HG03460 (cell line): Measurements from ENCODE around the gene WDCP.
"Not testable (repeated sequence)": the region's sequence is repeated elsewhere in the genome, so short reads cannot be mapped to it uniquely, and the experiment has no call there.

Experiments used
- ATAC-seq: cut with Tn5 transposase; IDR thresholded peaks from one replicate; pipeline ENCODE4 v1.9.1; 2021; ENCODE audit not compliant: unreplicated experiment

The WDCP gene

GRCh38 chr2:24022975-24023575, 24.1 kb downstream of the WDCP start:
- no peak for ATAC-seq

- ATAC-seq, result no peak
These were observed 24.7 kb downstream of the WDCP start for GRCh38 chr2:24022324-24022974.

GRCh38 chr2:24021122-24021998, 25.8 kb downstream of the WDCP start:
- ATAC-seq, result no peak

GRCh38 chr2:24020244-24020643, 26.9 kb downstream of the WDCP start:
- ATAC-seq, result no peak

GRCh38 chr2:24019729-24020128, 27.5 kb downstream of the WDCP start:
- no peak for ATAC-seq

- no peak for ATAC-seq
These were observed 28.9 kb downstream of the WDCP start for GRCh38 chr2:24018241-24018640.

GRCh38 chr2:24017711-24018110, 29.5 kb downstream of the WDCP start:
- ATAC-seq, result no peak

- ATAC-seq, result no peak
These were observed 30.1 kb downstream of the WDCP start for GRCh38 chr2:24016853-24017703.

GRCh38 chr2:24016376-24016761, 30.8 kb downstream of the WDCP start:
- ATAC-seq, result no peak

- ATAC-seq, result no peak
These were observed 31.4 kb downstream of the WDCP start for GRCh38 chr2:24015562-24016375.

- not testable (repeated sequence) for ATAC-seq
These were observed 32.3 kb downstream of the WDCP start for GRCh38 chr2:24014902-24015301.

- ATAC-seq, result no peak
These were observed 34.5 kb downstream of the WDCP start for GRCh38 chr2:24012521-24013188.

GRCh38 chr2:24011250-24012104, 35.7 kb downstream of the WDCP start:
- ATAC-seq, result no peak

- no peak for ATAC-seq
These were observed 36.5 kb downstream of the WDCP start for GRCh38 chr2:24010477-24011249.

- no peak for ATAC-seq
These were observed 37.3 kb downstream of the WDCP start, which contains the start of gene MFSD2B for GRCh38 chr2:24009680-24010476. TSS of gene MFSD2B (plus strand) at chr2:24010085. CDS start at chr2:24010097, 12 bp downstream.

- no peak for ATAC-seq
These were observed 37.9 kb downstream of the WDCP start for GRCh38 chr2:24009367-24009679.

- ATAC-seq, result no peak
These were observed 38.4 kb downstream of the WDCP start for GRCh38 chr2:24008672-24009366.
